Liver (tissue), 9 donors: Measurements from ENCODE around the gene NEB. TPM values are rescaled to one million over a fixed set of nuclear protein-coding genes. Genes with fewer than 3 reads are reported as not detected.

Source experiments
- DNase-seq: peaks from one replicate; pipeline ENCODE4 v3.0.0-alpha.2; 2017; ENCODE audit warnings: low spot score
- H3K27ac ChIP-seq, 2 donors: one replicate each; pipeline ENCODE4 v1.7.0; 2013; ENCODE audit warnings: inconsistent platforms in 2 of 2, low read length in 2 of 2, control low read depth in 1 of 2, low read depth in 1 of 2, mild to moderate bottlenecking in 1 of 2
- H3K27me3 ChIP-seq, 4 donors: one replicate each; pipeline versions ENCODE4 v1.6.1 to v1.7.0; 2013; ENCODE audit warnings: low read length in 3 of 4, inconsistent platforms in 1 of 4, mild to moderate bottlenecking in 1 of 4, moderate library complexity in 1 of 4; ENCODE audit not compliant: control insufficient read depth in 4 of 4, insufficient read depth in 4 of 4
- H3K36me3 ChIP-seq, 4 donors: one replicate each; pipeline versions ENCODE4 v1.6.1 to v1.7.0; 2013; ENCODE audit warnings: low read length in 3 of 4, mild to moderate bottlenecking in 3 of 4, low read depth in 1 of 4, moderate library complexity in 1 of 4; ENCODE audit not compliant: control insufficient read depth in 4 of 4, insufficient read depth in 3 of 4
- H3K4me1 ChIP-seq, 4 donors: one replicate each; pipeline versions ENCODE4 v1.6.1 to v1.7.0; 2013; ENCODE audit warnings: low read length in 3 of 4, mild to moderate bottlenecking in 3 of 4, moderate library complexity in 1 of 4; ENCODE audit not compliant: control insufficient read depth in 4 of 4, insufficient read depth in 4 of 4
- H3K4me3 ChIP-seq, 3 donors: one replicate each; pipeline versions ENCODE4 v1.6.1 to v1.7.0; 2013; ENCODE audit warnings: low read length in 3 of 3, control low read depth in 1 of 3, low read depth in 1 of 3, mild to moderate bottlenecking in 1 of 3
- H3K9ac ChIP-seq, 2 donors: one replicate each; pipeline ENCODE4 v1.7.0; 2013; ENCODE audit warnings: low read length in 2 of 2, mild to moderate bottlenecking in 2 of 2, moderate library complexity in 2 of 2, control low read depth in 1 of 2, low read depth in 1 of 2
- H3K9me3 ChIP-seq, 4 donors: one replicate each; pipeline versions ENCODE4 v1.6.1 to v1.7.0; 2013; ENCODE audit warnings: low read length in 3 of 4; ENCODE audit not compliant: control insufficient read depth in 4 of 4
- ATF3 ChIP-seq: IDR thresholded peaks from 2 replicates; pipeline ENCODE4 v1.6.1; 2016; ENCODE audit warnings: antibody characterized with exemption
- CTCF ChIP-seq: fragments of 150-350 bp; IDR thresholded peaks from 2 replicates; pipeline ENCODE4 v1.5.1; 2017; ENCODE audit warnings: improper control_type of control experiment, low read depth, low read length; ENCODE audit not compliant: missing input control
- EGR1 ChIP-seq, 2 donors: IDR thresholded peaks; 2 replicates each; pipeline ENCODE4 v1.6.1; 2016 to 2018; ENCODE audit warnings: antibody characterized with exemption in 2 of 2, low read depth in 2 of 2
- FOXA1 ChIP-seq: IDR thresholded peaks from 2 replicates; pipeline ENCODE4 v1.6.1; 2016; ENCODE audit warnings: antibody characterized with exemption
- FOXA2 ChIP-seq: IDR thresholded peaks from 2 replicates; pipeline ENCODE4 v1.6.1; 2016; ENCODE audit warnings: antibody characterized with exemption
- GABPA ChIP-seq, 2 donors: IDR thresholded peaks in 1 of 2; conservative IDR thresholded peaks in 1 of 2; 2 replicates each; pipeline ENCODE4 v1.6.1; 2016; ENCODE audit warnings: antibody characterized with exemption in 2 of 2, mild to moderate bottlenecking in 1 of 2, moderate library complexity in 1 of 2
- HNF4A ChIP-seq, 2 donors: conservative IDR thresholded peaks; 2 replicates each; pipeline ENCODE4 v1.6.1; 2016; ENCODE audit warnings: antibody characterized with exemption in 2 of 2, mild to moderate bottlenecking in 2 of 2
- HNF4G ChIP-seq: IDR thresholded peaks from 2 replicates; pipeline ENCODE4 v1.6.1; 2016; ENCODE audit warnings: antibody characterized with exemption
- JUND ChIP-seq, 2 donors: IDR thresholded peaks; 2 replicates each; pipeline ENCODE4 v1.6.1; 2016; ENCODE audit warnings: antibody characterized with exemption in 2 of 2
- NR2F2 ChIP-seq: IDR thresholded peaks from 2 replicates; pipeline ENCODE4 v1.6.1; 2016; ENCODE audit warnings: antibody characterized with exemption
- RAD21 ChIP-seq, 2 donors: IDR thresholded peaks; 2 replicates each; pipeline ENCODE4 v1.6.1; 2016; ENCODE audit warnings: antibody characterized with exemption in 2 of 2, mild to moderate bottlenecking in 2 of 2
- REST ChIP-seq: IDR thresholded peaks from 2 replicates; pipeline ENCODE4 v1.6.1; 2016; ENCODE audit warnings: antibody characterized with exemption, mild to moderate bottlenecking
- RXRA ChIP-seq, 2 donors: IDR thresholded peaks; 2 replicates each; pipeline ENCODE4 v1.6.1; 2017 to 2018; ENCODE audit warnings: antibody characterized with exemption in 2 of 2, mild to moderate bottlenecking in 1 of 2
- SP1 ChIP-seq: IDR thresholded peaks from 2 replicates; pipeline ENCODE4 v1.6.1; 2018; ENCODE audit warnings: antibody characterized with exemption, mild to moderate bottlenecking
- TAF1 ChIP-seq: conservative IDR thresholded peaks from 2 replicates; pipeline ENCODE4 v1.6.1; 2016; ENCODE audit warnings: antibody characterized with exemption, mild to moderate bottlenecking
- YY1 ChIP-seq: IDR thresholded peaks from 2 replicates; pipeline ENCODE4 v1.6.1; 2016; ENCODE audit warnings: antibody characterized with exemption, mild to moderate bottlenecking
- WGBS: extraction: QIAGEN DNeasy Blood & Tissue Kit; methylation state at CpG from one replicate; pipeline ENCODE4 v1.1.7; 2013; 5-methylcytosine and 5-hydroxymethylcytosine counted together
- polyA plus RNA-seq, 2 donors: library from polyadenylated mRNA; stranded (reverse) in 1 of 2; unstranded in 1 of 2; fragments of 200-250 nt in 1 of 2; fragments of >200 nt in 1 of 2; fragmentation: Nextera tagmentation in 1 of 2; extraction: Ambion mirVana in 1 of 2; gene quantifications; one replicate each; pipeline versions ENCODE4 v1.2.1 to v1.2.3, GENCODE V29; 2013 to 2015
- total RNA-seq, 2 donors: library from RNA; depleted of rRNA; stranded (reverse); fragments of >200 nt; gene quantifications; one replicate each; pipeline ENCODE4 v1.2.3, GENCODE V29; 2014
- TF ChIP-seq, protein P1 (sequence below): IDR thresholded peaks from 2 replicates; pipeline ENCODE4 v1.6.1; 2016; ENCODE audit warnings: antibody characterized with exemption
- TF ChIP-seq, protein P2 (sequence below): IDR thresholded peaks from 2 replicates; pipeline ENCODE4 v1.6.1; 2016; ENCODE audit warnings: antibody characterized with exemption
- donor health status: healthy.
- donor health status: healthy.
- donor health status: healthy.
- donor health status: healthy.
- donor health status: healthy.

The NEB gene
- total and polyA plus RNA-seq, 4 donors, result 0.28 to 6.4 (median 2.7) TPM

DNA sequence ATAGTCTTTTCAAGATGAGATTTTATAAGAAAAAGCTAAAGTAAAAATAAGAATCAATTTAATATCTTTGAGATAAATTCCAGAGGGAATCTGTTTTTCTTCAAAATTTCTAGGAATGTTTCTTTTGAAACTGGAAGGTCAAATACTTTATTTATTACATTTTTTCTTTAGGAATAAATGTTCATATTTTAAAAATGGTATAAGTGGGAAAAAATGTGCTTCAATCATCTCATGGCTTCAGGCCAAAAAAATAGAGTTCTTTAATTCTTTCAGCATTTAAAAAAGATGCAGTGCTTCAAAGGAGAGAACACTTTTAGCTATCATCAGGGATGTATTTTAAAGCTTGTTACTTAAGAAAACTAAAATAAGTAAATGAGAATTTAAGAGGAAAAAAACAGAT lies 110.6 kb downstream of the NEB start:
- TF ChIP-seq YY1, result no peak
- TF ChIP-seq CTCF, result no peak
- TF ChIP-seq, protein P1, sequence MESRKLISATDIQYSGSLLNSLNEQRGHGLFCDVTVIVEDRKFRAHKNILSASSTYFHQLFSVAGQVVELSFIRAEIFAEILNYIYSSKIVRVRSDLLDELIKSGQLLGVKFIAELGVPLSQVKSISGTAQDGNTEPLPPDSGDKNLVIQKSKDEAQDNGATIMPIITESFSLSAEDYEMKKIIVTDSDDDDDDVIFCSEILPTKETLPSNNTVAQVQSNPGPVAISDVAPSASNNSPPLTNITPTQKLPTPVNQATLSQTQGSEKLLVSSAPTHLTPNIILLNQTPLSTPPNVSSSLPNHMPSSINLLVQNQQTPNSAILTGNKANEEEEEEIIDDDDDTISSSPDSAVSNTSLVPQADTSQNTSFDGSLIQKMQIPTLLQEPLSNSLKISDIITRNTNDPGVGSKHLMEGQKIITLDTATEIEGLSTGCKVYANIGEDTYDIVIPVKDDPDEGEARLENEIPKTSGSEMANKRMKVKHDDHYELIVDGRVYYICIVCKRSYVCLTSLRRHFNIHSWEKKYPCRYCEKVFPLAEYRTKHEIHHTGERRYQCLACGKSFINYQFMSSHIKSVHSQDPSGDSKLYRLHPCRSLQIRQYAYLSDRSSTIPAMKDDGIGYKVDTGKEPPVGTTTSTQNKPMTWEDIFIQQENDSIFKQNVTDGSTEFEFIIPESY, result no peak
- no peak for TF ChIP-seq RXRA (IDR thresholded peaks at IDR 0.05)
- no peak for TF ChIP-seq TAF1
- no peak for TF ChIP-seq SP1
- TF ChIP-seq FOXA2, result no peak
- TF ChIP-seq, protein P2, sequence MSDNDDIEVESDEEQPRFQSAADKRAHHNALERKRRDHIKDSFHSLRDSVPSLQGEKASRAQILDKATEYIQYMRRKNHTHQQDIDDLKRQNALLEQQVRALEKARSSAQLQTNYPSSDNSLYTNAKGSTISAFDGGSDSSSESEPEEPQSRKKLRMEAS, result no peak
- TF ChIP-seq HNF4G, result no peak
- no peak for TF ChIP-seq GABPA (IDR thresholded peaks at IDR 0.05 in 1 of 2, conservative IDR thresholded peaks at IDR 0.05 in 1 of 2)
- TF ChIP-seq RAD21 (IDR thresholded peaks at IDR 0.05), result no peak
- TF ChIP-seq EGR1 (IDR thresholded peaks at IDR 0.05; ENCODE audit: low read depth in 2 of 2), result no peak
- Histone ChIP-seq H3K36me3 (no peaks in the 10 kb centered on the region), H3K27ac (no peak overlapping the region), H3K9me3 (no peaks in the 10 kb centered on the region), H3K9ac (no peak overlapping the region), H3K27me3 (no peaks in the 10 kb centered on the region), H3K4me3 (no peak overlapping the region), H3K4me1 (peaks cover 0 to 4% (median 0%) of the 10 kb centered on the region in 4 donors)
- DNase-seq, result no peak

DNA sequence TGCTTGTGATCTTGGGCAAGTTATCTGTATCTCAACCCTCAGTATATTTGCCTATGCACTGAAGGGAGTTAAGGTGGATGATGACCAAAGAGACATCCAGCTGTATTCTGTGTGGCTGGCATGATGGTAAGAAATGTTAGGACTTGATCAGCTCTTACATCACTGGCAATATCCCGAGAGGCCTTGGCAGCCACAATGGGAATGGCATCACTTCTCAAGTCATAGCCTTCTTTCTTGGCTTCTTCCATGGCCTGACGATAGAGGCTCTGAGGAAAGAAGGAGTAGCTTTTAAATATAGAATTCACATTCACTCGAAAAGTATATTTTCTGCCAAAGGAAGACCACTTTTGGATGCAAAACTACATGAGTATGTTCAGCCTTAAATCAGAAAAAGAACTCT lies 113.5 kb downstream of the NEB start:
- no peak overlapping the region for H3K9ac ChIP-seq
- TF ChIP-seq EGR1 (IDR thresholded peaks at IDR 0.05; ENCODE audit: low read depth in 2 of 2), result no peak
- no peak for TF ChIP-seq RAD21 (IDR thresholded peaks at IDR 0.05)
- no peak for TF ChIP-seq FOXA2
- TF ChIP-seq JUND (IDR thresholded peaks at IDR 0.05), result no peak
- no peak for TF ChIP-seq NR2F2
- no peak for TF ChIP-seq RXRA (IDR thresholded peaks at IDR 0.05)
- TF ChIP-seq YY1, result no peak
- no peak for TF ChIP-seq GABPA (IDR thresholded peaks at IDR 0.05 in 1 of 2, conservative IDR thresholded peaks at IDR 0.05 in 1 of 2)
- no peak for TF ChIP-seq REST
- no peak for TF ChIP-seq SP1
- TF ChIP-seq TAF1, result no peak
- no peak for TF ChIP-seq FOXA1
- no peak for TF ChIP-seq HNF4A (conservative IDR thresholded peaks at IDR 0.05)
- TF ChIP-seq, protein P2, result no peak
- no peak for TF ChIP-seq HNF4G
- TF ChIP-seq, protein P1, result no peak
- TF ChIP-seq ATF3, result no peak
- no peak for TF ChIP-seq CTCF
- no peak overlapping the region for H3K4me3 ChIP-seq
- H3K9me3 ChIP-seq, result no peaks in the 10 kb centered on the region
- H3K4me1 ChIP-seq, result peaks cover 0 to 4% (median 0%) of the 10 kb centered on the region in 4 donors
- DNase-seq, result no peak
- no peaks in the 10 kb centered on the region for H3K27me3 ChIP-seq
- WGBS, result 94% methylated on average over 3 of the region's 3 CpGs
- H3K36me3 ChIP-seq, result no peaks in the 10 kb centered on the region
- H3K27ac ChIP-seq, result no peak overlapping the region
